K562 (cell line): ENCODE measurements around the gene HMX2. TPM values are rescaled to one million over a fixed set of nuclear protein-coding genes. Genes with fewer than 3 reads are reported as not detected.

Experiments
- ATAC-seq: fragments of 200-7000 bp; cut with Tn5 transposase; 3 replicates; pipeline ENCODE4 v1.9.1; 2020; ENCODE audit warnings: moderate library complexity
- BruUV-seq: library from RNA; stranded (reverse); fragments of 400-500 nt; replicated peaks from 2 replicates; lab custom pipeline; 2021; lab: Mats Ljungman, UMichigan
- CTCF ChIA-PET: fragments of 300-600 bp; formaldehyde crosslinking; extraction: SDS; loops from one replicate; lab custom pipeline; 2021; ENCODE audit warnings: low intra/inter-chr PET ratio; lab: Yijun Ruan, JAX
- POLR2A ChIA-PET: fragments of 300-600, 350-650 bp; sonication (Branson Sonifier 250); formaldehyde crosslinking; extraction: SDS; loops from one replicate; lab custom pipeline; 2021; ENCODE audit warnings: antibody characterized with exemption, inconsistent platforms; lab: Yijun Ruan, JAX
- DNase-seq, 4 experiments: peaks; one replicate each; pipeline versions ENCODE4 v3.0.0 to v3.0.0-alpha.2; 2011 to 2018; ENCODE audit warnings: low spot score in 3 of 4, mixed read lengths in 3 of 4; ENCODE audit errors: extremely low read depth in 1 of 4
- FAIRE-seq: peaks from 2 replicates; lab custom pipeline; 2011; peaks lifted over from hg19 to GRCh38; lab: Jason Lieb, UNC
- H2AFZ ChIP-seq: 2 replicates; pipeline ENCODE4 v1.6.0; 2011; ENCODE audit warnings: low read depth, low read length, control low read depth, inconsistent platforms
- H3K27ac ChIP-seq: fragments of 200-600 bp; 3 replicates; pipeline ENCODE4 v1.8.0; 2011; ENCODE audit warnings: low read depth, mild to moderate bottlenecking, control low read depth, inconsistent platforms, low read length, moderate library complexity, mixed read lengths; ENCODE audit errors: extremely low read depth
- H3K27me3 ChIP-seq, 2 experiments: fragments of 300-600 bp in 1 of 2; 2 replicates in 1 of 2; 3 replicates in 1 of 2; pipeline versions ENCODE4 v1.6.0 to v1.8.0; 2011; ENCODE audit warnings: inconsistent platforms in 2 of 2, low read length in 2 of 2, mild to moderate bottlenecking in 1 of 2, mixed read lengths in 1 of 2, moderate library complexity in 1 of 2; ENCODE audit not compliant: control insufficient read depth in 2 of 2, insufficient read depth in 2 of 2
- H3K36me3 ChIP-seq: fragments of 300-600 bp; 3 replicates; pipeline ENCODE4 v1.8.0; 2011; ENCODE audit warnings: mild to moderate bottlenecking, low read length, inconsistent platforms; ENCODE audit not compliant: control insufficient read depth, insufficient read depth
- H3K4me1 ChIP-seq, 2 experiments: fragments of 200-600 bp in 1 of 2; replicated peaks in 1 of 2; 2 replicates in 1 of 2; 3 replicates in 1 of 2; pipeline versions ENCODE4 v1.5.1 to v1.8.0; 2011; ENCODE audit warnings: inconsistent platforms in 2 of 2, low read length in 2 of 2, mild to moderate bottlenecking in 1 of 2, mixed read lengths in 1 of 2, moderate library complexity in 1 of 2; ENCODE audit not compliant: control insufficient read depth in 2 of 2, insufficient read depth in 2 of 2
- H3K4me2 ChIP-seq: 2 replicates; pipeline ENCODE4 v1.6.1; 2011; ENCODE audit warnings: low read length, control low read depth, inconsistent platforms, mixed read lengths; ENCODE audit not compliant: insufficient read depth
- H3K4me3 ChIP-seq: fragments of 200-600 bp; sonication (generic), shearing (Covaris generic); 2 replicates; pipeline ENCODE4 v1.5.1; 2016; ENCODE audit warnings: control low read depth, inconsistent platforms
- H3K79me2 ChIP-seq: fragments of 200-600 bp; 3 replicates; pipeline ENCODE4 v1.8.0; 2011; ENCODE audit warnings: low read length, inconsistent platforms; ENCODE audit not compliant: control insufficient read depth, insufficient read depth
- H3K9ac ChIP-seq, 2 experiments: 2 replicates each; pipeline versions ENCODE4 v1.6.0 to v1.6.1; 2011; ENCODE audit warnings: low read depth in 2 of 2, low read length in 2 of 2, control low read depth in 1 of 2, inconsistent platforms in 1 of 2, mild to moderate bottlenecking in 1 of 2, mixed read lengths in 1 of 2; ENCODE audit not compliant: insufficient read depth in 1 of 2
- H3K9me1 ChIP-seq: one replicate; pipeline ENCODE4 v1.6.0; 2011; ENCODE audit warnings: inconsistent platforms, mild to moderate bottlenecking, low read length, moderate library complexity; ENCODE audit not compliant: control insufficient read depth, insufficient read depth
- H3K9me3 ChIP-seq: replicated peaks from 2 replicates; pipeline ENCODE4 v1.5.1; 2011; ENCODE audit warnings: low read depth, low read length, inconsistent platforms; ENCODE audit not compliant: control insufficient read depth, insufficient read depth
- H4K20me1 ChIP-seq: replicated peaks from 2 replicates; pipeline ENCODE4 v1.6.1; 2011; ENCODE audit warnings: low read length, inconsistent platforms, mixed read lengths; ENCODE audit not compliant: control insufficient read depth, insufficient read depth
- EP300 ChIP-seq: IDR thresholded peaks from 2 replicates; pipeline ENCODE4 v1.6.1; 2012; ENCODE audit warnings: low read length, improper control_type of control experiment
- FIP1L1 ChIP-seq: fragments of 200-400 bp; formaldehyde crosslinking; IDR thresholded peaks from 2 replicates; pipeline ENCODE4 v1.6.1; 2018; ENCODE audit warnings: mild to moderate bottlenecking, low read depth, low read length; ENCODE audit not compliant: poor library complexity, severe bottlenecking
- KDM5B ChIP-seq: fragments of 200-600 bp; sonication (generic); IDR thresholded peaks from 2 replicates; pipeline ENCODE4 v1.6.1; 2012; ENCODE audit warnings: low read depth, mild to moderate bottlenecking, moderate library complexity, low read length, control low read depth, inconsistent platforms; ENCODE audit not compliant: insufficient replicate concordance
- NKRF ChIP-seq: fragments of 450-650 bp; IDR thresholded peaks from 2 replicates; pipeline ENCODE4 v1.6.1; 2016; ENCODE audit warnings: borderline replicate concordance
- NRF1 ChIP-seq, 2 experiments: fragments of 450-650 bp; IDR thresholded peaks in 1 of 2; conservative IDR thresholded peaks in 1 of 2; 2 replicates each; pipeline ENCODE4 v1.6.1; 2014; ENCODE audit warnings: mild to moderate bottlenecking in 2 of 2
- PHF8 ChIP-seq: fragments of 200-600 bp; sonication (generic); IDR thresholded peaks from 2 replicates; pipeline ENCODE4 v1.6.1; 2012; ENCODE audit warnings: mixed run types, mild to moderate bottlenecking, inconsistent platforms, low read length, moderate library complexity, borderline replicate concordance
- POLR2G ChIP-seq: fragments of 200-400 bp; formaldehyde crosslinking; IDR thresholded peaks from 2 replicates; pipeline ENCODE4 v1.6.1; 2017; ENCODE audit warnings: low read depth, mild to moderate bottlenecking, antibody characterized with exemption, low read length, moderate library complexity
- TAF1 ChIP-seq: IDR thresholded peaks from 2 replicates; pipeline ENCODE4 v1.6.1; 2011; ENCODE audit warnings: mild to moderate bottlenecking, low read length, moderate library complexity; ENCODE audit not compliant: insufficient read depth, control insufficient read depth, severe bottlenecking; ENCODE audit errors: extremely low read depth
- UBTF ChIP-seq, 2 experiments: IDR thresholded peaks; 2 replicates each; pipeline ENCODE4 v1.6.1; 2012; ENCODE audit warnings: improper control_type of control experiment in 2 of 2, low read depth in 2 of 2, low read length in 2 of 2, borderline replicate concordance in 1 of 2
- ZNF263 ChIP-seq: sonication (generic); formaldehyde crosslinking; IDR thresholded peaks from 2 replicates; pipeline ENCODE4 v1.8.0; 2022; ENCODE audit warnings: mild to moderate bottlenecking, missing genetic modification reagents, borderline replicate concordance
- WGBS: fragments of 100-300 bp; shearing (Covaris generic); methylation state at CpG from one replicate; pipeline ENCODE4 v1.1.6; 2016; ENCODE audit warnings: low coverage, mixed read lengths; ENCODE audit not compliant: insufficient coverage; ENCODE audit errors: missing lambda C conversion rate; 5-methylcytosine and 5-hydroxymethylcytosine counted together
- in situ Hi-C: fragments of 300-500 bp; cut with MboI; formaldehyde crosslinking; loops from 4 replicates; pipeline ENCODE4 v1.15.0; 2018; ENCODE audit warnings: inconsistent platforms, mixed read lengths
- intact Hi-C: fragments of 100-400 bp; cut with micrococcal nuclease; formaldehyde crosslinking; loops from 2 replicates; pipeline ENCODE4 v1.14.2; 2022
- polyA plus RNA-seq, 8 experiments: library from polyadenylated mRNA; depleted of rRNA in 4 of 8; stranded (reverse) in 5 of 8; unstranded in 3 of 8; fragments of >200 nt; fragmentation: Nextera tagmentation in 2 of 8; fragmentation: Illumina TruSeq in 1 of 8; extraction: Ambion mirVana in 2 of 8; extraction: Trizol in 1 of 8; gene quantifications; 2 replicates each; pipeline versions ENCODE4 v1.2.1 to v1.2.3, GENCODE V29; 2011 to 2014; ENCODE audit warnings: inconsistent platforms in 1 of 8, missing spikeins in 1 of 8
- total RNA-seq, 7 experiments: library from RNA; depleted of rRNA in 6 of 7; stranded (reverse); fragments of >200 nt in 6 of 7; fragmentation: Illumina TruSeq in 2 of 7; extraction: Trizol in 2 of 7; gene quantifications; 2 replicates each; pipeline versions ENCODE4 v1.2.1 to v1.2.3, GENCODE V29; 2011 to 2021; ENCODE audit warnings: low replicate concordance in 1 of 7

HMX2 gene
- total and polyA plus RNA-seq, 9 of the 15 experiments (the other 6 are each of a cell fraction or from before 2014, with no cell fraction given), result 0.07 to 0.58 (median 0.09) TPM; not detected in 2

GRCh38 chr10:123136806-123137642, 10.9 kb upstream of the HMX2 start:
- H3K9ac ChIP-seq, result peak overlapping the region; percentile 90 to 98
- H3K4me2 ChIP-seq, result peak overlapping the region; percentile 74
- H3K9me1 ChIP-seq, result no peaks in the 10 kb centered on the region
- POLR2A ChIA-PET, result interaction anchor here (0.6 to 4.9 kb wide), 3 partner anchors 9 to 69 kb away, joined by 3 to 34 read pairs (median 3); partner anchors contain the start of gene BUB3
- peak overlapping the region; percentile 73 for H3K4me3 ChIP-seq
- no peak overlapping the region for H2AFZ ChIP-seq
- H3K36me3 ChIP-seq, result peaks cover 46% of the 10 kb centered on the region
- CTCF ChIA-PET, result no interaction called here
- intact Hi-C loops, result no loop called here
- H3K79me2 ChIP-seq, result peaks cover 57% of the 10 kb centered on the region
- H3K27ac ChIP-seq, result peak overlapping the region; percentile 99
- 0 out of 5 replicates have a peak, but pooled peaks cover 0 to 8% of the 10 kb centered on the region in 2 experiments for H3K27me3 ChIP-seq
- ATAC-seq (peak; percentile 28), FAIRE-seq (no peak), DNase-seq (peak; percentile 25 to 66 (median 38))
- in situ Hi-C loops, result no loop called here
- TSS peak; percentile 38 for BruUV-seq
- H3K4me1 ChIP-seq, result peaks cover 13 to 55% of the 10 kb centered on the region in 2 experiments
- no peaks in the 10 kb centered on the region; the same call in 1 of the 2 replicates for H3K9me3 ChIP-seq
- WGBS, result 1% methylated on average over 14 of the region's 83 CpGs
- peaks cover 7% of the 10 kb centered on the region; the same call in 1 of the 2 replicates for H4K20me1 ChIP-seq
- TF ChIP-seq FIP1L1 (peak; percentile 53), PHF8 (0 out of 2 replicates have a peak, but pooled peaks have one; percentile 23), POLR2G (peak; percentile 80), UBTF (IDR thresholded peaks at IDR 0.05; ENCODE audit: borderline replicate concordance in 1 of 2, low read depth in 2 of 2, low read length in 2 of 2) (0 out of 4 replicates have a peak, but pooled peaks of 1 of the 2 experiments have one; percentile 50), NRF1 (conservative IDR thresholded peaks at IDR 0.05 in 1 of 2, IDR thresholded peaks at IDR 0.05 in 1 of 2) (0 out of 4 replicates have a peak, but pooled peaks have one; percentile 26 to 28), EP300 (no peak), KDM5B (peak; percentile 26), TAF1 (peak; percentile 23), NKRF (no peak), ZNF263 (CRISPR knock-in tag) (peak; percentile 79)
